Measurements from ENCODE around the gene PLEKHH3.
"Not testable (repeated sequence)": the region's sequence is repeated elsewhere in the genome, so short reads cannot be mapped to it uniquely, and the experiment has no call there.

The PLEKHH3 gene

GRCh38 chr17:42669977-42670788, 6.6 kb downstream of the PLEKHH3 start:
- DNase-seq = peak; percentile 60

GRCh38 chr17:42669705-42669976, 7.2 kb downstream of the PLEKHH3 start:
- DNase-seq = no peak

- no peak for DNase-seq
Measured at GRCh38 chr17:42667088-42667951, 9.5 kb downstream of the PLEKHH3 start.

- DNase-seq = not testable (repeated sequence)
Measured at GRCh38 chr17:42666126-42666525, 10.7 kb downstream of the PLEKHH3 start.

GRCh38 chr17:42665581-42666001, 11.2 kb downstream of the PLEKHH3 start:
- no peak for DNase-seq

- no peak for DNase-seq
Measured at GRCh38 chr17:42660692-42661345, 16.0 kb downstream of the PLEKHH3 start.

- not testable (repeated sequence) for DNase-seq
Measured at GRCh38 chr17:42659932-42660274, 16.9 kb downstream of the PLEKHH3 start.

GRCh38 chr17:42659079-42659931, 17.5 kb downstream of the PLEKHH3 start, which contains the start of gene TUBG2:
TUBG2 (plus strand) TSS chr17:42659284; CDS start chr17:42659504, 220 bp downstream.
- DNase-seq = peak; percentile 78

- DNase-seq = no peak
Measured at GRCh38 chr17:42657824-42658588, 18.8 kb downstream of the PLEKHH3 start.

GRCh38 chr17:42655528-42655927, 21.3 kb downstream of the PLEKHH3 start:
- no peak for DNase-seq

GRCh38 chr17:42653179-42654124, 23.3 kb downstream of the PLEKHH3 start:
- DNase-seq = no peak

- DNase-seq = no peak
Measured at GRCh38 chr17:42651392-42651791, 25.4 kb downstream of the PLEKHH3 start.

- DNase-seq = no peak
Measured at GRCh38 chr17:42647778-42648177, 29.0 kb downstream of the PLEKHH3 start.

- no peak for DNase-seq
Measured at GRCh38 chr17:42642336-42642735, 34.5 kb downstream of the PLEKHH3 start.

GRCh38 chr17:42640121-42640520, 36.7 kb downstream of the PLEKHH3 start:
- no peak for DNase-seq

- no peak for DNase-seq
Measured at GRCh38 chr17:42639525-42640113, 37.2 kb downstream of the PLEKHH3 start.

GRCh38 chr17:42632949-42633444, 43.8 kb downstream of the PLEKHH3 start:
- no peak for DNase-seq

- DNase-seq = no peak
Measured at GRCh38 chr17:42629411-42630009, 47.3 kb downstream of the PLEKHH3 start.

GRCh38 chr17:42627032-42627764, 49.6 kb downstream of the PLEKHH3 start:
- DNase-seq = not testable (repeated sequence)

Data from activated naive CD4-positive, alpha-beta T cell treated with Interleukin-2 at 50 U/mL for 16 hours (primary cell).